ENCODE results near the gene TMEM9.

The TMEM9 gene

GRCh38 chr1:201176940-201177339, 22.7 kb upstream of the TMEM9 start:
- no peak for TF ChIP-seq CTCF (IDR thresholded peaks at IDR 0.05; ENCODE audit: borderline replicate concordance, control extremely low read depth, extremely low read depth, insufficient read depth, missing control alignments)
- in situ Hi-C loops (cut with MboI; ENCODE audit: low sequenced_read_pairs, unreplicated experiment), result no loop called here
- no peak for DNase-seq (ENCODE audit: low spot score)

- TF ChIP-seq CTCF (IDR thresholded peaks at IDR 0.05; ENCODE audit: borderline replicate concordance, control extremely low read depth, extremely low read depth, insufficient read depth, missing control alignments), result no peak
- in situ Hi-C loops (cut with MboI; ENCODE audit: low sequenced_read_pairs, unreplicated experiment), result no loop called here
- DNase-seq (ENCODE audit: low spot score), result no peak
These were observed 21.7 kb upstream of the TMEM9 start for GRCh38 chr1:201175820-201176500.

- no peak for TF ChIP-seq CTCF (IDR thresholded peaks at IDR 0.05; ENCODE audit: borderline replicate concordance, control extremely low read depth, extremely low read depth, insufficient read depth, missing control alignments)
- no peak for DNase-seq (ENCODE audit: low spot score)
- in situ Hi-C loops (cut with MboI; ENCODE audit: low sequenced_read_pairs, unreplicated experiment), result no loop called here
These were observed 19.5 kb upstream of the TMEM9 start for GRCh38 chr1:201173736-201174135.

GRCh38 chr1:201172999-201173610, 18.8 kb upstream of the TMEM9 start:
- in situ Hi-C loops (cut with MboI; ENCODE audit: low sequenced_read_pairs, unreplicated experiment), result no loop called here
- no peak for DNase-seq (ENCODE audit: low spot score)
- TF ChIP-seq CTCF (IDR thresholded peaks at IDR 0.05; ENCODE audit: borderline replicate concordance, control extremely low read depth, extremely low read depth, insufficient read depth, missing control alignments), result no peak

- in situ Hi-C loops (cut with MboI; ENCODE audit: low sequenced_read_pairs, unreplicated experiment), result no loop called here
- no peak for DNase-seq (ENCODE audit: low spot score)
These were observed 18.1 kb upstream of the TMEM9 start for GRCh38 chr1:201172326-201172725.

More at GRCh38 chr1:201172326-201172725, 18.1 kb upstream of the TMEM9 start:
- no peak for TF ChIP-seq CTCF (IDR thresholded peaks at IDR 0.05; ENCODE audit: borderline replicate concordance, control extremely low read depth, extremely low read depth, insufficient read depth, missing control alignments)
